ENCODE data around the gene CCDC71L. TPM values are rescaled to one million over a fixed set of nuclear protein-coding genes. Genes with fewer than 3 reads are reported as not detected.

The CCDC71L gene
- polyA plus RNA-seq, 1 of the 3 experiments (the other 2 are of a cell fraction) = 30.0 TPM

GRCh38 chr7:106635411-106635810, 25.5 kb downstream of the CCDC71L start:
- no peak overlapping the region for H2AFZ ChIP-seq (ENCODE audit: low read depth)
- no peak overlapping the region for H3K4me2 ChIP-seq
- no peaks in the 10 kb centered on the region for H3F3A ChIP-seq (replicated peaks; ENCODE audit: insufficient read depth)
- POLR2A ChIA-PET = no interaction called here
- H3K79me2 ChIP-seq (ENCODE audit: insufficient read depth) = no peaks in the 10 kb centered on the region
- no peak overlapping the region for H3K4me3 ChIP-seq (ENCODE audit: low read depth in 2 of 2, low read length in 1 of 2)
- WGBS (ENCODE audit: low lambda C conversion rate) = 29% methylated on average over 2 of the region's 2 CpGs
- no peak for DNase-seq
- no peaks in the 10 kb centered on the region for H3K9me3 ChIP-seq
- H3K4me1 ChIP-seq (ENCODE audit: control insufficient read depth in 1 of 2, insufficient read depth in 2 of 2, low read depth in 1 of 2, low read length in 1 of 2) = no peaks in the 10 kb centered on the region
- H3K9me2 ChIP-seq = no peaks in the 10 kb centered on the region
- CTCF ChIA-PET = no interaction called here
- no peaks in the 10 kb centered on the region for H4K20me1 ChIP-seq (ENCODE audit: insufficient read depth)
- H3K27me3 ChIP-seq (ENCODE audit: insufficient read depth) = no peaks in the 10 kb centered on the region; the same call in 1 of the 2 replicates
- TF ChIP-seq RCOR1 (IDR thresholded peaks at IDR 0.05; ENCODE audit: low read length) (no peak), TEAD4 (IDR thresholded peaks at IDR 0.05; ENCODE audit: borderline replicate concordance, insufficient read depth) (no peak), EP300 (IDR thresholded peaks at IDR 0.05; ENCODE audit: borderline replicate concordance in 1 of 2, low read depth in 1 of 2, low read length in 1 of 2) (no peak), YY1 (IDR thresholded peaks at IDR 0.05; ENCODE audit: low read depth) (no peak), USF1 (IDR thresholded peaks at IDR 0.05; ENCODE audit: borderline replicate concordance, low read depth) (no peak), RAD21 (IDR thresholded peaks at IDR 0.05; ENCODE audit: low read length) (no peak), NFIC (IDR thresholded peaks at IDR 0.05; ENCODE audit: borderline replicate concordance) (no peak), ZBTB33 (IDR thresholded peaks at IDR 0.05; ENCODE audit: borderline replicate concordance, low read depth) (no peak)
- H3K9ac ChIP-seq = no peak overlapping the region
- H3K36me3 ChIP-seq (replicated peaks in 1 of 2; ENCODE audit: control insufficient read depth in 1 of 2, insufficient read depth in 2 of 2, low read length in 1 of 2) = no peaks in the 10 kb centered on the region
- H3K27ac ChIP-seq (ENCODE audit: low read depth in 2 of 2, low read length in 1 of 2) = no peak overlapping the region

- WGBS (ENCODE audit: low lambda C conversion rate) = 74% methylated on average over 2 of the region's 2 CpGs
- CTCF ChIA-PET = interaction anchor here (0.7 kb wide), 1 partner anchor 10 kb away, joined by 3 read pairs; no protein-coding TSS in a partner anchor
- H3K79me2 ChIP-seq (ENCODE audit: insufficient read depth) = no peaks in the 10 kb centered on the region
- H3K36me3 ChIP-seq (replicated peaks in 1 of 2; ENCODE audit: control insufficient read depth in 1 of 2, insufficient read depth in 2 of 2, low read length in 1 of 2) = no peaks in the 10 kb centered on the region
- no peaks in the 10 kb centered on the region for H3K9me2 ChIP-seq
- H2AFZ ChIP-seq (ENCODE audit: low read depth) = no peak overlapping the region
- H3K4me3 ChIP-seq (ENCODE audit: low read depth in 2 of 2, low read length in 1 of 2) = no peak overlapping the region
- POLR2A ChIA-PET = no interaction called here
- no peaks in the 10 kb centered on the region for H3F3A ChIP-seq (replicated peaks; ENCODE audit: insufficient read depth)
- no peak overlapping the region for H3K4me2 ChIP-seq
- no peak overlapping the region for H3K9ac ChIP-seq
- no peak for DNase-seq
- no peaks in the 10 kb centered on the region; the same call in 1 of the 2 replicates for H3K27me3 ChIP-seq (ENCODE audit: insufficient read depth)
- H3K27ac ChIP-seq (ENCODE audit: low read depth in 2 of 2, low read length in 1 of 2) = no peak overlapping the region
- no peaks in the 10 kb centered on the region for H4K20me1 ChIP-seq (ENCODE audit: insufficient read depth)
- TF ChIP-seq USF2 (IDR thresholded peaks at IDR 0.05; ENCODE audit: borderline replicate concordance, low read depth, low read length) (no peak), SIN3A (IDR thresholded peaks at IDR 0.05; ENCODE audit: borderline replicate concordance, low read depth, low read length) (no peak), RXRA (IDR thresholded peaks at IDR 0.05; ENCODE audit: borderline replicate concordance, low read depth) (no peak), FOXM1 (IDR thresholded peaks at IDR 0.05; ENCODE audit: low read depth) (no peak), MEF2A (IDR thresholded peaks at IDR 0.05; ENCODE audit: borderline replicate concordance, low read depth) (no peak), JUND (IDR thresholded peaks at IDR 0.05) (no peak)
- no peaks in the 10 kb centered on the region for H3K4me1 ChIP-seq (ENCODE audit: control insufficient read depth in 1 of 2, insufficient read depth in 2 of 2, low read depth in 1 of 2, low read length in 1 of 2)
- H3K9me3 ChIP-seq = no peaks in the 10 kb centered on the region
Observed at GRCh38 chr7:106634958-106635357, 26.0 kb downstream of the CCDC71L start.
